Right atrium auricular region (tissue), 2 donors: ENCODE data around the gene COL9A3. TPM values are rescaled to one million over a fixed set of nuclear protein-coding genes. Genes with fewer than 3 reads are reported as not detected.

Experiments used
- DNase-seq: peaks from one replicate; pipeline ENCODE4 v3.0.0-alpha.2; 2019; ENCODE audit warnings: low spot score
- H3K27ac ChIP-seq, 2 donors: fragments of 200-600 bp; sonication (generic); 1 replicate in 1 of 2; 2 replicates in 1 of 2; pipeline ENCODE4 v1.5.1; 2016 to 2019
- H3K27me3 ChIP-seq, 2 donors: fragments of 200-600 bp; sonication (generic); one replicate each; pipeline versions ENCODE4 v1.5.1 to v1.6.0; 2017 to 2019
- H3K36me3 ChIP-seq: fragments of 200-600 bp; sonication (generic); one replicate; pipeline ENCODE4 v1.5.1; 2016
- H3K4me1 ChIP-seq, 2 donors: fragments of 200-600 bp; sonication (generic); one replicate each; pipeline versions ENCODE4 v1.5.1 to v1.6.0; 2017 to 2019
- H3K4me3 ChIP-seq, 2 donors: fragments of 200-600 bp; sonication (generic); 1 replicate in 1 of 2; 2 replicates in 1 of 2; pipeline ENCODE4 v1.5.1; 2017 to 2019; ENCODE audit warnings: mild to moderate bottlenecking in 1 of 2, moderate library complexity in 1 of 2
- H3K9me3 ChIP-seq, 2 donors: fragments of 200-600 bp; sonication (generic); one replicate each; pipeline ENCODE4 v1.5.1; 2019
- total RNA-seq, 2 donors: library from RNA; depleted of rRNA; stranded (reverse); fragments of >200 nt; gene quantifications; one replicate each; pipeline ENCODE4 v1.1.0, GENCODE V29; 2016
- TF ChIP-seq, protein P1 (sequence below), 2 donors: fragments of 200-600 bp; sonication (generic); IDR thresholded peaks; one replicate each; pipeline ENCODE4 v1.5.1; 2019; ENCODE audit warnings: antibody characterized with exemption in 2 of 2

Gene COL9A3
- total RNA-seq, 2 donors from 2014 or later, result 4.2 to 5.7 TPM

DNA sequence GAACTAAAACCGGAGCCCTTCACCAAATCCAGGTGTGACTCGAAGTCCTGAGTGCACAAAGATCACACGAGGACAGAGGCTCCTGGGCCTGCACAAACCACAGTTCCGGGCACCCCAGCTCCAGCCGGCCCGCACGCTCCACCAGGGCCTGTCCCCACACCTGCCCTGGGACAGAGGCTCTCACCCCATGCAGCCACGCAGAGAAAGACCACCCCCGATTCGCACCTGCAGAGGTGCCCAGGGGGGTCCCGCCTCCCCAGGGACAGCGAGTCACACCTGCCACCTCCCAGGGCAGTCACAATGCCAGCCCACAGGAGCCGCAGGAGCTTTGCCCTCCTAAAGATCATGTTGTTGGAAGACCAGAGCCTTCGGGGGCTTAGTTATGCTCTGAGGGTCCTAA, 45.9 kb upstream of the COL9A3 start:
- Histone ChIP-seq H3K36me3 (no peaks in the 10 kb centered on the region), H3K27me3 (no peaks in the 10 kb centered on the region), H3K27ac (no peak overlapping the region), H3K4me3 (no peak overlapping the region), H3K4me1 (no peaks in the 10 kb centered on the region), H3K9me3 (no peaks in the 10 kb centered on the region)
- TF ChIP-seq, protein P1, sequence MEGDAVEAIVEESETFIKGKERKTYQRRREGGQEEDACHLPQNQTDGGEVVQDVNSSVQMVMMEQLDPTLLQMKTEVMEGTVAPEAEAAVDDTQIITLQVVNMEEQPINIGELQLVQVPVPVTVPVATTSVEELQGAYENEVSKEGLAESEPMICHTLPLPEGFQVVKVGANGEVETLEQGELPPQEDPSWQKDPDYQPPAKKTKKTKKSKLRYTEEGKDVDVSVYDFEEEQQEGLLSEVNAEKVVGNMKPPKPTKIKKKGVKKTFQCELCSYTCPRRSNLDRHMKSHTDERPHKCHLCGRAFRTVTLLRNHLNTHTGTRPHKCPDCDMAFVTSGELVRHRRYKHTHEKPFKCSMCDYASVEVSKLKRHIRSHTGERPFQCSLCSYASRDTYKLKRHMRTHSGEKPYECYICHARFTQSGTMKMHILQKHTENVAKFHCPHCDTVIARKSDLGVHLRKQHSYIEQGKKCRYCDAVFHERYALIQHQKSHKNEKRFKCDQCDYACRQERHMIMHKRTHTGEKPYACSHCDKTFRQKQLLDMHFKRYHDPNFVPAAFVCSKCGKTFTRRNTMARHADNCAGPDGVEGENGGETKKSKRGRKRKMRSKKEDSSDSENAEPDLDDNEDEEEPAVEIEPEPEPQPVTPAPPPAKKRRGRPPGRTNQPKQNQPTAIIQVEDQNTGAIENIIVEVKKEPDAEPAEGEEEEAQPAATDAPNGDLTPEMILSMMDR (IDR thresholded peaks at IDR 0.05), result no peak
- DNase-seq, result no peak

DNA sequence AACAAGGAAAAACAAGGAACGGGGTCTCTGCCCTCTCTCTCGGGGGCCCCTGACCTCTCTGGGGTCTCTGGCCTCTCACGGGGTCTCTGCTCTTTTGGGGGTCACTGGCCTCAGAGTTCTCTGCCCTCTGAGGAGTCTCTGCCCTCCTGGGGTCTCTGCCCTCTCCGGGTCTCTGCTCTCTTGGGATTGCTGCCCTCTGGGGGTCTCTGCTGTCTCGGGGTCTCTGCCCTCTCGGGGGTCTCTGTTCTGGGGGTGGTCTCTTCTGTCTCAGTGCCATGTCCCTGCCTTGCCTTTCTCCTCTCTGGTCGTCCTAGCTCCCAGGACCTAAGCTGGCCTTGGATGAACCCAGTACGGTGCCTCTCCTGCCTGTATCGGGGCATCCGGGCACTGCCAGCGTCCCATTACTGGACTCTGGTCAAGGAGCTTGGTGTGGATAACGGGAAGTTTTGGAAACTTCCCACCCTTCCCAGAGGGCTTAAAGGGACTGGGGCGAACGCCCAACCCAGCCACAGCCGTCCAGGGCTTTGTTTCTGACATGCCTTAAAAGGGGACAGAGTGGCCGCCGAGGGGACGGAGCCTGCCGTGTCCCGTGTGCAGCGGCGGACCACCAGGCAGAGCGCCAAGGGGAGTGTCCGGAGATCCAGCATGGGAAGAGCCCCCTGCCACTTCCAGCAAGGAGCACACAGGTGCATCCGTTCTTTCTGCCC, 45.3 kb upstream of the COL9A3 start:
- Histone ChIP-seq H3K27ac (no peak overlapping the region), H3K27me3 (no peaks in the 10 kb centered on the region), H3K36me3 (no peaks in the 10 kb centered on the region), H3K9me3 (no peaks in the 10 kb centered on the region), H3K4me1 (no peaks in the 10 kb centered on the region), H3K4me3 (no peak overlapping the region)
- DNase-seq, result no peak
- TF ChIP-seq, protein P1 (IDR thresholded peaks at IDR 0.05), result no peak

DNA sequence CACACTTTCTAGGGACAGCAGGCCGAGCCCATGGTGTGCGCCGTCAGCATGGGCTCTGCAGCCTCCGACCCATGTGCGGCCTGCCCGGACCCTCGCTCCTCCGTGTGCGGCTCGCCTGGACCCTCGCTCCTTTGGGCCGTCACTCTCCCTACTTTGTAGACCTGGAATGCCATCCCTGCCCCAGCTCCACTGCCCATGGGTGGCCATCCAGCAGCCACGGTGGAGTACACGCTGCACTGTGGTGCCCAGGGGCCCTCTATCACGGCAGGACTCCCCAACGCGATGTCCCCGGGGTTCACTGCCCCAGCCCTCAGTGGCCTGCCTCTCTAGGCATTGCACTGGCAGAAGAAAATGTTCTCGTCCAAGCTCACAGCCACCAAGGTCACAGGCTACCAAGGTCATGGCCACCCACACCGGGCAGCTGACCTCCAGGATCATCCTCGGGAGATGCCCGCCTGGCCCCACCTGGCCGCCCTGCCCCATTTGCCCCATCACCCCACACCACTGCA, 44.7 kb upstream of the COL9A3 start:
- Histone ChIP-seq H3K36me3 (no peaks in the 10 kb centered on the region), H3K9me3 (no peaks in the 10 kb centered on the region), H3K27ac (no peak overlapping the region), H3K27me3 (no peaks in the 10 kb centered on the region), H3K4me1 (no peaks in the 10 kb centered on the region), H3K4me3 (no peak overlapping the region)
- TF ChIP-seq, protein P1 (IDR thresholded peaks at IDR 0.05), result no peak
- no peak for DNase-seq

DNA sequence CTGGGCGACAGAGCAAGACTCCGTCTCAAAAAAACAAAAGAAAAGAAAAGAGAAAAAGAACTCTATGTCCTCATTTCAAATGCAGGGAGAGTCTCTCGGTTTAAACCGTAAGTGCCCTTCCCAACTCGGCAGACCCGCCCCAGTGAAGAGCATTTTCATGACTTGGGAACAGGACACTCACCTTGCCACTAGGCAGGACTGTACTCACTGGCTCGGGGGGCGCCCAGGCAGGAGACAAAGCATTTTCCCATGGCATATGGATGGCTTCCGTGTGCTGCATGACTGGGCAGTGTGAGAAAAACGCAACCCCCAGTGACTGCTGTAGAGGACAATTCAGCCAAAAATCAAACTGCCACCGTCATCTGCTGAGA, 44.2 kb upstream of the COL9A3 start:
- Histone ChIP-seq H3K9me3 (no peaks in the 10 kb centered on the region), H3K27me3 (no peaks in the 10 kb centered on the region), H3K4me3 (no peak overlapping the region), H3K36me3 (no peaks in the 10 kb centered on the region), H3K4me1 (no peaks in the 10 kb centered on the region), H3K27ac (no peak overlapping the region)
- DNase-seq, result no peak
- TF ChIP-seq, protein P1 (IDR thresholded peaks at IDR 0.05), result no peak

DNA sequence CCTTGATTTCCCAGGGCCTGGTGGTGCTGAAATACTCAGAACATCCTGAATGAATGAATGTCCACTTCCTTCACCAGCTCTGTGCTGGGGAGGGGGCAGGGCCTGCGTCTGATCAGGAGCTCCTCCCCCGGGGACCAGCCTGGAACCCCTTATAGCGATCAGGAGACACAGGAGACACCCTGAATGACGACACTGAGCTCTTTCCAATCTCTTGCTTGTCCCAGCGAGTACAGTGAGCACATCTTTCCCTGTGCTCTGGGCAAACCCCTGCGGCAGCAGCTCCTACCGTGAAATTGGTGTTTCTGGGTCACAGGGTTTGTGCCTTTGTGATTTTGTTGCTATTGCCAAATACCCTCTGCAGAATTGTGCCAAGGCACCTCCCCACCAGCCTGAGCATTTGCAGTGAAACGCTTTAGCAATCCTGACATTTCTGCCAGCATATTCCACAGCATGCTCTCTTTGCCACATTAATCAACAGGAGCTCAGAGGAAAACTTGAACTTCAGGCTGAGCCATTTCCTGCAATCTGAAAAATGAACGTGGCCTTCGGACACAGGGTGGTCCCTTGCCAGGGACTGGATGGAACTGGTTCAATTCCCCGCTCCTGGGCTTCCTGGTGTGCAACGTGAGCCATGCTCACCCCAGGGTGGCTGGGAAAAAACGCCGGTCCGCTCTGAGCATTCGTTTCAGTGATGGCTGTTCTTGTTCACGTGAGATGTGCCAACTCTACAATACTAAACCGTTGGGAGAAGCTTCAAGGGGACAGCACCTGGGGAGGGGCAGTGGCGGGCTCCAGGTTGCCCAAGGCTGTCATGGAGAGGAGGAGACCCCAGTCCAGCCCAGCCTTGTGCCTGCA, 43.6 kb upstream of the COL9A3 start:
- Histone ChIP-seq H3K4me3 (no peak overlapping the region), H3K27me3 (no peaks in the 10 kb centered on the region), H3K27ac (no peak overlapping the region), H3K9me3 (no peaks in the 10 kb centered on the region), H3K4me1 (no peaks in the 10 kb centered on the region), H3K36me3 (no peaks in the 10 kb centered on the region)
- no peak for DNase-seq
- TF ChIP-seq, protein P1 (IDR thresholded peaks at IDR 0.05), result no peak
